ENCODE results near the gene SLC9A5.

The SLC9A5 gene

GRCh38 chr16:67317853-67318252, 69.1 kb downstream of the SLC9A5 start:
- DNase-seq, result no peak
